Kidney (tissue), 14 donors: Measurements from ENCODE around the gene INPP5A. TPM values are rescaled to one million over a fixed set of nuclear protein-coding genes. Genes with fewer than 3 reads are reported as not detected.

Experiments used
- DNase-seq, 5 donors: peaks; one replicate each; pipeline ENCODE4 v3.0.0-alpha.2; 2013 to 2020
- FAIRE-seq: peaks from 2 replicates; lab custom pipeline; 2012; peaks lifted over from hg19 to GRCh38; lab: Jason Lieb, UNC
- H3K27ac ChIP-seq, 2 donors: one replicate each; pipeline ENCODE4 v1.7.0; 2013; ENCODE audit warnings: low read depth in 2 of 2, low read length in 2 of 2, inconsistent platforms in 1 of 2
- H3K27me3 ChIP-seq: one replicate; pipeline ENCODE4 v1.7.1; 2013; ENCODE audit warnings: low read length, inconsistent platforms; ENCODE audit not compliant: control insufficient read depth, insufficient read depth
- H3K36me3 ChIP-seq, 3 donors: one replicate each; pipeline versions ENCODE4 v1.7.0 to v1.7.1; 2013; ENCODE audit warnings: low read length in 3 of 3, control low read depth in 1 of 3, inconsistent platforms in 1 of 3; ENCODE audit not compliant: insufficient read depth in 3 of 3, control insufficient read depth in 2 of 3
- H3K4me1 ChIP-seq, 3 donors: one replicate each; pipeline versions ENCODE4 v1.7.0 to v1.7.1; 2013; ENCODE audit warnings: low read length in 3 of 3, inconsistent platforms in 1 of 3, low read depth in 1 of 3; ENCODE audit not compliant: control insufficient read depth in 2 of 3, insufficient read depth in 2 of 3
- H3K4me3 ChIP-seq, 3 donors: one replicate each; pipeline versions ENCODE4 v1.7.0 to v1.8.1; 2013; ENCODE audit warnings: low read length in 3 of 3, control low read depth in 1 of 3, inconsistent platforms in 1 of 3
- H3K9ac ChIP-seq, 3 donors: one replicate each; pipeline versions ENCODE4 v1.7.0 to v1.7.1; 2013; ENCODE audit warnings: low read length in 3 of 3, control low read depth in 1 of 3, inconsistent platforms in 1 of 3
- H3K9me3 ChIP-seq, 3 donors: one replicate each; pipeline versions ENCODE4 v1.7.0 to v1.7.1; 2013; ENCODE audit warnings: low read length in 3 of 3, control low read depth in 1 of 3, inconsistent platforms in 1 of 3; ENCODE audit not compliant: control insufficient read depth in 2 of 3, insufficient read depth in 1 of 3
- intact Hi-C: fragments of 100-400 bp; cut with DNase I; formaldehyde crosslinking; loops from one replicate; pipeline ENCODE4 v1.11.1; 2022
- polyA plus RNA-seq: library from polyadenylated mRNA; stranded (reverse); fragments of 350-450 nt; fragmentation: Illumina TruSeq; extraction: RNeasy Lipid Tissue Mini Kit (QIAGEN cat#74804); gene quantifications from one replicate; pipeline ENCODE4 v1.2.3, GENCODE V29; 2014; ENCODE audit warnings: low read depth, low replicate concordance; ENCODE audit not compliant: insufficient read depth
- total RNA-seq: library from RNA; stranded (reverse); fragmentation: NEBNext Ultra II Directional; extraction: Animal tissue kit (Norgen Biotek cat#: 25700); gene quantifications from one replicate; pipeline ENCODE4 v1.2.1, GENCODE V29; 2021
- TF ChIP-seq, protein P1 (sequence below): IDR thresholded peaks from 3 replicates; pipeline ENCODE4 v1.5.1; 2012; ENCODE audit warnings: mild to moderate bottlenecking, moderate library complexity, borderline replicate concordance; ENCODE audit not compliant: insufficient read depth; ENCODE audit errors: extremely low read depth
- donor health status: control.
- donor health status: control.
- donor health status: control.
- donor health status: control.
- donor health status: control.
- donor health status: DM: yes; HTN: yes; CAD: no.
- donor health status: Normal renal cell carcinoma (clear cell type).

The INPP5A gene
- total and polyA plus RNA-seq, 2 donors from 2014 or later, result 20.8 to 40.3 TPM

DNA sequence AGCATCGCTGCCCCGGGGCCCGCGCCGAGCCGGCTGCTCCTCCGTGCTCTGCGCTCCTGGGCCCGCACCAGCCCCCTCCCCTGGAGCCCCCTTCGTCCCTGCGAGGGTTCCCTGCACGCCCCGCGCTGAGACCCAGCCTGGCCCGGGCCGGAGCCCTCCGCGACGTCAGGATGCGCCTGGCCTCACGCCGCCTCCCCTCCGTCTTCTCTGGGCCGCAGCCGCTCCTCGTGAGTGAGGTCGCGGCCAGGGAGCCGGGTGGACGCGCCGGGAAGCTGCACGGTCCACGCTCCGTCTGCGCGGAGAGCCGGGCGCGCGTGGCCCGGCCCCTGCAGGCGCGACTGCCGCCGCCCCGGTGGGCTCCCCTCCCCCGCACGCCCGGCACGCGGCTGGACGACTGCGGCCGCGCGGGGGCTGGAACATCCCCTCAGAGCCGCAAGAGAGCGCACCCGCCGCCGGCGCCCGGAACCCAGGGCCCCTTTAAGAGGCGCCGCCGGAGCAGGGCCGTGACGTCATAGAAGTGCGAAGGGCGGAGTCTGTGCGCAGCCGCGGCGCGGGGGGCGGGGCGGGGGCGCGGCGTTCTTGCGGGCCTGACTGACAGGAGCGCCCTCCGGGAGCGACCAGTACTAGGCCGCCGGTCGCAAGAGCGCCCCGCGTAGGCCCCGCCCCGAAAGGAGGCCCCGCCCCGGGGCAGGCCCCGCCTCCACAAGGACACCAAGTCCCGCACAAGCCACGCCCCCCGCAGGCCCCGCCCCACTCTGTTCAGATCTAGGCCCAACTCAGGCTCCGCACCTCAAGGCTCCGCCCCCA, 507 bp upstream of the INPP5A start:
- FAIRE-seq (no peak), DNase-seq (peak; percentile 100)
- peaks cover 0 to 40% (median 16%) of the 10 kb centered on the region in 3 donors for H3K4me1 ChIP-seq
- TF ChIP-seq, protein P1, sequence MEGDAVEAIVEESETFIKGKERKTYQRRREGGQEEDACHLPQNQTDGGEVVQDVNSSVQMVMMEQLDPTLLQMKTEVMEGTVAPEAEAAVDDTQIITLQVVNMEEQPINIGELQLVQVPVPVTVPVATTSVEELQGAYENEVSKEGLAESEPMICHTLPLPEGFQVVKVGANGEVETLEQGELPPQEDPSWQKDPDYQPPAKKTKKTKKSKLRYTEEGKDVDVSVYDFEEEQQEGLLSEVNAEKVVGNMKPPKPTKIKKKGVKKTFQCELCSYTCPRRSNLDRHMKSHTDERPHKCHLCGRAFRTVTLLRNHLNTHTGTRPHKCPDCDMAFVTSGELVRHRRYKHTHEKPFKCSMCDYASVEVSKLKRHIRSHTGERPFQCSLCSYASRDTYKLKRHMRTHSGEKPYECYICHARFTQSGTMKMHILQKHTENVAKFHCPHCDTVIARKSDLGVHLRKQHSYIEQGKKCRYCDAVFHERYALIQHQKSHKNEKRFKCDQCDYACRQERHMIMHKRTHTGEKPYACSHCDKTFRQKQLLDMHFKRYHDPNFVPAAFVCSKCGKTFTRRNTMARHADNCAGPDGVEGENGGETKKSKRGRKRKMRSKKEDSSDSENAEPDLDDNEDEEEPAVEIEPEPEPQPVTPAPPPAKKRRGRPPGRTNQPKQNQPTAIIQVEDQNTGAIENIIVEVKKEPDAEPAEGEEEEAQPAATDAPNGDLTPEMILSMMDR, result peak; percentile 15
- no peaks in the 10 kb centered on the region for H3K9me3 ChIP-seq
- peak overlapping the region; percentile 58 to 66 (median 62) for H3K4me3 ChIP-seq
- no peaks in the 10 kb centered on the region for H3K36me3 ChIP-seq
- peak overlapping the region; percentile 71 to 86 for H3K27ac ChIP-seq
- intact Hi-C loops, result no loop called here
- H3K9ac ChIP-seq, result peak overlapping the region in 2 of 3 donors; percentile 65 to 77
- no peaks in the 10 kb centered on the region for H3K27me3 ChIP-seq

- Histone ChIP-seq H3K4me3 (peak overlapping the region; percentile 47 to 76 (median 75)), H3K27me3 (no peaks in the 10 kb centered on the region), H3K4me1 (peaks cover 0 to 43% (median 16%) of the 10 kb centered on the region in 3 donors), H3K27ac (peak overlapping the region; percentile 71 to 75), H3K36me3 (no peaks in the 10 kb centered on the region), H3K9me3 (no peaks in the 10 kb centered on the region), H3K9ac (peak overlapping the region in 2 of 3 donors; percentile 65 to 89)
- DNase-seq (peak in 3 of 5 donors; percentile 43 to 89 (median 89)), FAIRE-seq (no peak)
- TF ChIP-seq, protein P1, result no peak
- intact Hi-C loops, result no loop called here
Observed at GRCh38 chr10:132538031-132538789, 623 bp downstream of the INPP5A start.

DNA sequence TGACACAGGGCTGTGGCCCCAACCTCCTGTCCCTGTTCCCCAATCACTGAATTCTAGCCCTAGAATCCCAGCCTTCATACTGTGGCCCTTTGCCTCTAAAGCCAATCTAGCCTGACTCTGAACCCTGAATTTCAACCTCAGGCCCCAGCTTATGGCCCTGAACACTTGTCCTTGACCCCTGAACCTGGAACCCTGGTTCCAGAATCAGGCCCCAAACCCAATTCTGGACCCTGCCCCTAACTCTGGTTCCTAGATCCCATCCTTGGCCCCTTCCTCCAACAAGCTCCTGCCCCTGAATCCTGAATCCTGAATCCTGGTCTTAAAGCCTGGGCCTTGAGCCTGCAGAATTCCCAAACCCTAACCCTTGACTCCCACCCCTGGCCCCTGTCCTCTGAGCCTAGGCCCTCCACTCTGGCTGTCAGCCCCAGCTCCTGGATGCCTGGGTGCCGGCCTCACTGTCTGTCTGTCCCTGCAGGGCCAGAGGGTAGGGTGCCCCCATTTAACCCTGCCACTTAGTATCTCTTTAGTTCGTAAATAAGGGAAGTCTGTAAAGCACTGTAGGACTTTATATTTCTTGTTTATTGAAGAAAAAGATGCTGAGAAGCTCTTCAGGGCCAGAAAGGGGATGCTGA, 1.3 kb downstream of the INPP5A start:
- no peaks in the 10 kb centered on the region for H3K27me3 ChIP-seq
- peaks cover 0 to 47% (median 16%) of the 10 kb centered on the region in 3 donors for H3K4me1 ChIP-seq
- no peaks in the 10 kb centered on the region for H3K9me3 ChIP-seq
- no peak for FAIRE-seq
- TF ChIP-seq, protein P1, result no peak
- peak overlapping the region in 2 of 3 donors; percentile 65 to 89 for H3K9ac ChIP-seq
- peak overlapping the region; percentile 7 to 76 (median 75) for H3K4me3 ChIP-seq
- peak in 2 of 5 donors; percentile 59 to 70 for DNase-seq
- H3K27ac ChIP-seq, result peak overlapping the region; percentile 71 to 75
- intact Hi-C loops, result no loop called here
- H3K36me3 ChIP-seq, result no peaks in the 10 kb centered on the region
